GM18499 (cell line): ENCODE results near the gene PRKAR1B.
"Not testable (repeated sequence)": the region's sequence is repeated elsewhere in the genome, so short reads cannot be mapped to it uniquely, and the experiment has no call there.

ENCODE experiments used
- ATAC-seq: cut with Tn5 transposase; IDR thresholded peaks from one replicate; pipeline ENCODE4 v1.9.1; 2021; ENCODE audit warnings: moderate number of reproducible peaks; ENCODE audit not compliant: insufficient read depth, unreplicated experiment

The PRKAR1B gene

DNA sequence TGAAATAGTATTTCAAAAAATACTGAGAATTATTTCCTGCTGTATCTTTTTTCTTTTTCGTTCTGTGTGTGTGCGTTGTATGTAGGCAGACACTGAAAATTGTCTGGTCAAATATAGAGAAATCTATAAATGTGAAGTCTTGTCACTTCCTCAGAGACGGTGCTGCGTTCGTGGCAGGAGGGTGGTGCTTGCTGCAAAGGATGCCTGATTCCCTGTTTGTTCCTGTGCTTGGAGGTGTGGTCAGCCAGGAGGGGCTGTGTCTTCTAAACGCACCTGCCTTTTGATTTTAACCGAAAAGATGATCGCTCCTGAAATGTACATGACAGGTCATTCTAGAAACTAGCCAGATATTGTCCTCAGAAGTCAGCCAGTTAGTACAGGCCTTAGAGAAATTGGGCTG lies 32.5 kb upstream of the PRKAR1B start:
- ATAC-seq, result no peak

DNA sequence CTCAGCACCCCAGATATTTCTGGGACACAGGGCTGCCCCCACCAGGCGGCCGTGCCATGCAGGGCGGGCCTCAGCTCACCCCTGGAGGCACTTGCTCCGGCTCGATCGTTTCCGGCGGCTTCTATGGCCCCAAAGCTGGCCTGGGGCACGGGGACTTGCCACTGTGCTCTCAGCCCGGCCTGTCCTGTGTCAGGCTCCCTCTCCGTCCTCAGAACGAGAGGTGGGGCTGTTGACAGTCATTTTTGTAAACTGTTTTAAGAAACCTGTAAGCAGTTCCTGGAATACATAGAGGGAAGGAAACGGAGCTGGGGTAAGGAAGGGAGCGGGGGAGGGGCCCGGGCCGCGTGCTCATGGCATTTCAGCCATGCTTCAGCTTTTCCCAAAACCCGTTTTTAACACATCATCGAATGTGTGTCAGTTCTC lies 30.7 kb upstream of the PRKAR1B start:
- ATAC-seq, result no peak

DNA sequence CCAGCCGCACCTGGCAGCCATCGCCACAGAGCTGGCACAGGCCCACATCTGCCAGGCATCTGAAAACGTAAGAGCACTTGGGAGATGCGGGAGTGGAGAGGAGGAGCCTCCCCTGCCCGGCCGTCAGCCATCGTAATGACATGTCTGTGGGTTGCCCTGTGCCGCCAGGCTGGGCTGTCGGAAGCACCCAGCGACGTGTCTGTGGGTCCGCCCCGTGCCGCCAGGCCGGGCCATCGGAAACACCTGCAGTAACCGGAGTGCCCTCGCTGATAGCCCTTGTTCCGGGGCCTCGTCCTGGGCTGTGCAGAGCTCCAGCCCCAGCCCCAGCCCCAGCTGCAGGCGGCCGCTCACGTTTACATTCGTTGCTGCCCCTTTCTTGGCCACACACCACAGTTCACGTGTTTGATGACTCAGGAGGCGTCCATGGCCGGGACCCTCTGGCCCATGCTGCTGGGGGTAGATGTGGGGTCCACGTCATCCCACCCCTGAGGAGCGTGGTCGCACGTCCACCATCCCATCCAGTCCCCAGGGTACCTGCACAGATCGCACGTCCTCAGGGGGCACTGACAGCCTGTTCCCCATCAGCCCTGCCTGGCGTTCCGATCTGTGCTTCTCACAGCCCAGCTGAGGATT lies 30.0 kb upstream of the PRKAR1B start:
- ATAC-seq, result no peak

DNA sequence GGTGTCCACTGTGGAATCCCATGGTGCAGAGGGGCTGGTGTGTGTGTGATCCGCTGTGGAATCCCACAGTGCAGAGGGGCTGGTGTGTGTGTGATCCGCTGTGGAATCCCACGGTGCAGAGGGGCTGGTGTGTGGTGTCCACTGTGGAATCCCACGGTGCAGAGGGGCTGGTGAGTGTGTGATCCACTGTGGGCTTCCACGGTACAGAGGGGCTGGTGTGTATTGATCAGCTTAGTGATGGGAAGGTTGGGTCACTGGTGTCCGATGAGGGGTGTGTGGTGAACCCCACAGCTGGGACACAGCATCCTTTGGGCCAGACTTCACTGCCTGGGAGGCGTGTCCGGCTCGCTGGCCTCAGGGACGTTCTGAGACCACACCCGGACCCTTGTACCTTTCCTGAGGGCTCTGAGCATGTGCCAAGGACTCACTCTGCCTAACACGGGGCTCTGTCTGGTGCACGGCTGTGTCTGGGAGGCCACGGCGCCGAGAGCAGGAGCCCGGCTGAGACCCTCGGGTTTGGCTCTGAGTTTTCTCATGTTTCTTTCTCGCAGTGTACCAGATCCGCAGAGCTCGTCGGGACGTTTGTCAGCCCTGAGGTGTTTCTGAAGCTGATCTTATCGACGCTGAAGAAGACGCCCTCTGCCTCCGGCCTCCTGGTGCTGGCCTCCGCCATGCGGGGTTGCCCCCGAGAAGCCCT lies 29.3 kb upstream of the PRKAR1B start:
- no peak for ATAC-seq

DNA sequence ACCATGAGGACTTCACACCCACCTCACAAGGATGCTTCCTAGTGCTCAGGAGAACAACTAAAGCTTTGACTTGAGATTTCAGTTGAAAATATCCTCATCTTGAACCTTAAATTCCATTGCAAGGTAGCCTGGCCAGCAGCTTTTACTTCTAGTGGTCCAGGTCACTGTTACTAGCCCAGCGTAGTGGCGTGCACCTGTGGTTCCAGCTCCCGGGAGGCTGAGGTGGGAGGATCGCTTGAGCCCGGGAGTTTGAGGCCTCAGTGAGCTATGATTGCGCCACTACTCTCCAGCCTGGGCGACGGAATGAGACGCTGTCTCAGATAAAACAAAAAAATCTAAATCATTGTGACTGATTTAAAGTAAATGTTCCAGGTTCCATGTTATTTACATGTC lies 28.3 kb upstream of the PRKAR1B start:
- no peak for ATAC-seq

DNA sequence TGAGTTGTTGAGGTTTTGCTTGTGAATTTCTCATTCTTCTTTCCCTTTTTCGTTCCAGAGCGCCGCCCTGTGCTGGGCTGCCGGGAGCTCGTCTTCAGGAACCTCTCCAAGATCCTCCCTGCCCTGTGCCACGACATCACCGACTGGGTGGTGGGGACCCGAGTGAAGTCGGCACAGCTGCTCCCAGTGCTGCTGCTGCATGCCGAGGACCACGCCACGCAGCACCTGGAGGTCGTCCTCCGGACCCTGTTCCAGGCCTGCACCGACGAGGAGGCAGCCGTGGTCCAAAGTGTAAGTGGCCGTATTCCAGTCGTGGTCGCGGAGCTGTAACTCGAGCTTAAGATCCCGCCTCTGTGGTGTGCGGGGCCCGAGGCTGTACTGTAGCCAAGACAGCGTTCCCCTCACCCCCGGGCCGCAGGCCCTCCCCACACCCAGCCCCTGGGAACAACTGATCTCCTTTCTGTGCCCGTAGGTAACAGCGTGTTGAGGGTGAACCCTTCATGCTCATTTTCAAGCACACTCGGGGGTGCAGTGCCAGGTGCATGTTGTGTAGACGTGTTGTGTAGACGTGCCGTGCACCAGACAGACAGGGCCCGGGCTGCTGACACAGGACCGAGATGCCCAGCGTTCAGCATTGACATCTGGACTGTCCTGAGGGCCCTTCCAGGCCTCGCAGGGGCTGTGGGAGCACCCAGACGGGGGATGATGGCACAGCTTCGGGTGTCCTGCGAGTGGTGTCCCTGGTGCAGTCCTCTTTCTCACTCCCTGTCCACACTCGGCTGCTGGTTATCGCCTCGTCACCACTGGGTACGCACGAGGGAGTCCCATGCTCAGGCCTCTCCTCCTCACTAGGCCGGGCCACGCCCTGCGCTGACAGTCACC lies 27.7 kb upstream of the PRKAR1B start:
- ATAC-seq, result no peak

DNA sequence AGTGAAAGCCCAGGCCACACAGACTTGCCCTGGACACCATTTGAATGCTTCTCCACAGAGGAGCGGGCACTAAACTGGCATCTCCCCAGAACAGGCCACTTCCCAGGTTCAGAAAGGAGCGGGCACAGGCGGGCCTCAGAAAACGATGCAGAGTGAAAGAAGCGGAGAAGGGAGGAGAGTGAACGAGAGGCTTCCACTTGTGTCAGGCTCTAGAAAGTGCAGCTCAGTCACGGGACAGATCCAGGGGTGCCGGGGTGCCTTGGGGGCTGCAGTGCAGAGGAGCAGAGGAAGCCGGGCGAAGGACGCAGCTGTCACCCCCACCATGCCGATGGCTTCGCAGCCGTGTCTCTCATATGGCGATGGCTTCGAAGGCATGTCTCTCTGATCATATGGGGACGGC lies 26.1 kb upstream of the PRKAR1B start:
- ATAC-seq, result no peak

DNA sequence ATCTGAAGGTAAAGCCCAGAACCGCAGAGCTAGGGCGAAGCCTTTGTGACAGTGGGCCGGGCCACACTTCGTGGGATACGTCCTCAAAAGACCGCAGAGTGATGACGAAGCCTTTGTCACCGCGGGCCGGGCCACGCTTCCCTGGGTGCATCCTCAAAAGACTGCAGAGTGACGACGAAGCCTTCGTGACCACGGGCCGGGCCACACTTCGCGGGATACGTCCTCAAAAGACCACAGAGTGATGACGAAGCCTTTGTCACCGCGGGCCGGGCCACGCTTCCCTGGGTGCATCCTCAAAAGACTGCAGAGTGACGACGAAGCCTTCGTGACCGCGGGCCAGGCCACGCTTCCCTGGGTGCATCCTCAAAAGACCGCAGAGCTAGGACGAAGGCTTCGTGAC lies 25.2 kb upstream of the PRKAR1B start:
- not testable (repeated sequence) for ATAC-seq

DNA sequence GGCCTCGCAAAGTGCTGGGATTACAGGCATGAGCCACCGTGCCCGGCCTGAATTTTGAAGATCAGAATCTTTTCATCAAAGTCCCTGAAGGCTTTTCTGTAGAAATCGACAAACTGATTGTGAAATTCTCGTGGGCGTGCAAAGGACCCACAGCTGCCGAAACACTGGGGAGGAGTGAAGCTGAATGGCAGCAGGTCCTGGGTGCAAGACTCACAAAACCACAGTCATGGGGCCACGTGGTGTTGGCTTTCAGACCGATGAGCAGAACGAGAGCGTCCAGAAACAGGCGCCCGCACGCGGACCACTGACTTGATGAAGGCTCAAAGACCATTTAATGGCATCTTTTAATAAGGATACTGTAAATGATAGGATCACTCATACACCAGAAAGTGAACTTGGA lies 24.7 kb upstream of the PRKAR1B start:
- ATAC-seq, result no peak

DNA sequence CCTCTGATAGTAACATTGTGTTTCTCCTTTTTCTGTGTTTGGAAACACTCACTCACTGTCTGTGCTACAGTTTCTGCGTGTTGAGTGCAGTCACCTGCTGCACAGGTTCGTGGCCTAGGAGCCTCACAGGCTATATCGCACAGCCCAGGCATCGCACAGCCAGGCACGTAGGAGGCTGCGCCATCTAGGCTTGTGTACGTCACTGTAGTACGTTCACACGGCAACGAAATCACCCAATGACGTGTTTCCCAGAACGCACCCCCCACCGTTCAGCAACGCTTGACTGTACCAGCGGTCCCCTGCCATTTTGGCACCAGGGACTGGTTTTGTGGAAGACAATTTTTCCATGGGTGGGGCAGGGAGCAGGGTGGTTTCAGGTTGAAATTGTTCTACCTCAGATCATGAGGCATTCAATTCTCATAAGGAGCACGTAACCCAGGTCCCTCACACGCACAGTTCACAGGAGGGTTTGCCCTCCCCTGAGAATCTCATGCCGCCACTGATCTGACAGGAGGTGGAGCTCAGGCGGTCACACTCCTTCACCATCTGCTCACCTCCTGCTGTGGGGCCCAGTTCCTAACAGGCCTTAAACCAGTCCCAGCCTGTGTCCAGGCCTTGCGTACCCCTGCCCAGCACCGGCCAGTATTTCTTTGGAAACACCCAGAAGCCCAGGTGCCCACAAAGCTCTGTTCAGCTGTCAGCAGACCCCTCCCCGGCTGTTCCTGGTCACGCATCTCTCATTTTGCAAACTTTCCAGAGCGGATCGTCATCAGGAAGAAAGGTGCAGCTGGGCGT lies 23.2 kb upstream of the PRKAR1B start:
- no peak for ATAC-seq

DNA sequence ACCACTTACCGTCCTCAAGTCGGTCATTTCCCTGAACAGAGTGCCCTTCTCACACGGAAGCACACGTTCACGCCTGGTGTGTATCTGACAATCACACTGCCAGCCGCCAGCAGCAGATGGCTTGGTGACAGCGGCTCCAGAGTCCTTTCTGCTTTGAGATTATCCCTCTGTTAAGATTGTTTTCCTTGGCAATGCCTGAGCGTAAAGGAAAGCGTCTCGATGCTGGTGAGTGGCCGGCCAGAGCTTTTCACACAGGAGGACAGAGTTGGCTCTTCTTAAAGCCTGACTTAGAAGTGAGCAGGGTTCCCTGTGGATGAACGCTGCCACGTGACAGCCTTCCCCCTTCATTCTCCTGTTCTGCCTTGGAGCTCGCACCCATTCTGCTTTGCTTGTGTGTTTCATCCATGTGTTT lies 22.1 kb upstream of the PRKAR1B start:
- ATAC-seq, result no peak

DNA sequence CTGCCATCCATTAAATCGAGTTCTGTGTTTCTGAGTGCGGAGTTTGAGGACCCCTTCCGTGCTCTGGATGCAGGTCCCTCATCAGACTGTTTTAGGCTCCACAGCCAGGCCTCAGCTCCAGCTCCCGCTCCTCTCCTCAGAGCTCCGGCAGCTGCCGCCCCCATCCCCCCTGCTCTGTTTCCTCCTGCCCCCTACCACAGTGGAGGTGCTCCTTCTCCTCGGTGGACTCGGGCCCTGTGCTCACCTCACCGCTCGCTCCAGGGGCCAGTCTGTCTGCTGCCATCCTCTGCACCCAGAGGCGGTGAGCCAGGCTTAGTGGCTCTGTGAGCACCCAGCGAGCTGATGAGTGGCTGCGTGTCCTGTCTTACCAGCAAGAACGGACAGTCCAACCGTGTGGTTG lies 21.4 kb upstream of the PRKAR1B start:
- ATAC-seq, result no peak

DNA sequence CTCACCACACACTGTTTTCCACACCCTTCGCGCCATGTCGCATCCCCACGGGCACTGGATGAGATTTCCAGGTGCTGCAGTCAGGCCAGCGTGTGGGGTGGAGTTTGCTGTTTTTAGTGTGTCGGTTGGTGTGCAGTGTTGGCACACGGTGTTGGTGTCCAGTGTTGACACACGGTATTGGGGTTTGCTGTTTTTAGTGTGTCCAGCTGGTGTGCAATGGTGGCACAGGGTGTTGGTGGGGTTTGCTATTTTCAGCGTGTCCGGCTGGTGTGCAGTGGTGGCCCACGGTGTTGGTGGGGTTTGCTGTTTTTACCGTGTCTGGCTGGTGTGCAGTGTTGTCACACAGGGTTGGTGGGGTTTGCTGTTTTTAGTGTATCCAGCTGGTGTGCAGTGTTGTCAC lies 20.1 kb upstream of the PRKAR1B start:
- ATAC-seq, result no peak

DNA sequence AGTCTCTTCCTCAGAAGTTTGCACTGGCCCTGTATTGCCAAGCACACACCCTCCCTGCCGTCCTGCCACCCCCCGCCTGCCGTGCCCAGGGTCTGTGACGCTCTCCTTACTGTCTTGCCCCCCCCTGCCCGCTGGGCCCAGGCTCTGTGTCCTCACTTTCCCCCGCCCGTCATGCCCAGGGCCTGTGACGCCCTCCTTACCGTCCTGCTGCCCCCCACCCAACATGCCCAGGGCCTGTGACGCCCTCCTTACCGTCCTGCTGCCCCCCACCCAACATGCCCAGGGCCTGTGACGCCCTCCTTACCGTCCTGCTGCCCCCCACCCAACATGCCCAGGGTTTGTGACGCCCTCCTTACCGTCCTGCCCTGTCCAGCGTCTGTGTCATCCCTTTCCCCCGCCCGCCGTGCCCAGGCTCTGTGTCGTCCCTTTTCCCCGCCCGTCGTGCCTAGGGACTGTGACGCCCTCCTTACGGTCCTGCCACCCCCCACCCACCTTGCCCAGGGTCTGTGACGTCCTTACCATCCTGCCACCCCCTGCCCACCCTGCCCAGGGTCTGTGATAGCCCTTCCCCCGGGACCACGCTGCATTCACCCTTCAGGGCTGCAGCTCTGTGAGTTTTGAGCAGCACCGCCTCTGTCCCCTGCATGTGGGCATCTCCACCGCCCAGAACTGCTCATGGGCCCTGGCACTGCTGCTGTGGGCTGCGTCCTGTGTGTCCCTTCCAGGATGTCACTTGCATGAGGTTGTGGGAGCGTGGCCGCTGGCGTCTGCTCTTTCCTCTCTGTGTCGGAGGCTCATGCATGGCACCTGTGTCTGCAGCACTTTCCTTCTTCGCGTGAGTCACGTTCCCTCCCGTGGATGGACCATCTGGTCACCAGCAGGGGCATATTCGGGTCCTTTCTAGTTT lies 19.3 kb upstream of the PRKAR1B start:
- no peak for ATAC-seq

DNA sequence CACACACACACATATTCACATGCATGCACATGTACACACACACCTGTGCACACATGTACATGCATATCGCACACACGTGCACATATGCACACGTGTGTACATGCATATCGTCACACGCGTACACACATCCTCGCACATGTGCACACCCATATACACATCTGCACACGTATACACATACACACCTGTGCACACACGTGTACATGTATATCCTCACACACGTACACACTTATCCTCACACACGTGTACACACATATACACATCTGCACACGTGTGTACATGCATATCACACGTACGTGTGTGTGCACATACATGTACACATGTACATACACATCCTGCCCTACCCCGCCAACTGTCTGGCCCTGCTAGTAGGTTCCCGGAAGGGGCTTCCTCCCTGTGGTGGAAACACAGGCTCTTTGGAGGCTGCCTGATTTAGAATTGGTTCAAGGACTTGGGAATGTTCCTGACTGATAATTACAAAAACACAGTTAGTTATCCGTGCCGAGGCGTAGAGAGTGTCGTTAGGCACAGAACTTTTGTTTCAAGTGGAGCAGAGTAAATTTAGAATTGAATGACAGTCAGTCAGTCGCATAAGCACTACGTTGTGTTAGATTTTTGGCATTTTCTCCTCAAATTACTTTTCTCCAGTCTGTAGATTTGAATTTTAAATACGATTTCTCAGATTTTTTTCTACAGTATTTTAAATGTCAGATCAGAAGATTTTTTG lies 18.5 kb upstream of the PRKAR1B start:
- no peak for ATAC-seq

DNA sequence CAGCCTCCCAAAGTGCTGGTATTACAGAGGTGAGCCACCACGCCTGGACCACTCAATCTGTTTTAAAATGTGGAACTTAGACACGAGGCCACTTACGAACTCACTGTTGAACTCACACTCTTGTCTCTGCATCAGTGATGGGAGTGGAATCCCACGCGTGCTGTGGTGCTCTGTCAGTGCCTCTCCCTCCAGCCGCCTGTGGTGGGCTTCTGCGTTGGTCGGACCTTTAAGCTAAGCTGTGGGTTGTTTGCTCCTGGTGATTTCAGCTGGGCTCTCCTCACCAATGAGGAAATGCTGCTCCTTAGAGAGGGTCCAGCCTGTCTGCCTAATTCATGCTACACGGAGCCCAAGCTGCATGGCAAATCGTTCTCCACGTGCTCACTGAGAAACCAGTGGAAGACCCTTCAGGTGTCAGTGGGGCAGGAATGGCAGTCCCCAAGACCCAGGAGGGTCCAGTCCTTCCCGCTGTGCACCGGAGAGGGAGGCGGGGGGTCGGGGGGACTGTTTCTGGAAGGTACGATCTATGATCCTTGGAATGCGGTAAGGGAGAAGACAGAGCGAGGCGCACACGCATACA lies 17.9 kb upstream of the PRKAR1B start:
- no peak for ATAC-seq

DNA sequence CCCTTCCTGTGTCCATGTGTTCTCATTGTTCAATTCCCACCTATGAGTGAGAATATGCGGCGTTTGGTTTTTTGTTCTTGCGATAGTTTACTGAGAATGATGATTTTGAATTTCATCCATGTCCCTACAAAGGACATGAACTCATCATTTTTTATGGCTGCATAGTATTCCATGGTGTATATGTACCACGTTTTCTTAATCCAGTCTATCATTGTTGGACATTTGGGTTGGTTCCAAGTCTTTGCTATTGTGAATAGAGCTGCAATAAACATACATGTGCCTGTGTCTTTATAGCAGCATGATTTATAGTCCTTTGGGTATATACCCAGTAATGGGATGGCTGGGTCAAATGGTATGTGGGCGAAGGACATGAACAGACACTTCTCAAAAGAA lies 17.0 kb upstream of the PRKAR1B start:
- not testable (repeated sequence) for ATAC-seq

DNA sequence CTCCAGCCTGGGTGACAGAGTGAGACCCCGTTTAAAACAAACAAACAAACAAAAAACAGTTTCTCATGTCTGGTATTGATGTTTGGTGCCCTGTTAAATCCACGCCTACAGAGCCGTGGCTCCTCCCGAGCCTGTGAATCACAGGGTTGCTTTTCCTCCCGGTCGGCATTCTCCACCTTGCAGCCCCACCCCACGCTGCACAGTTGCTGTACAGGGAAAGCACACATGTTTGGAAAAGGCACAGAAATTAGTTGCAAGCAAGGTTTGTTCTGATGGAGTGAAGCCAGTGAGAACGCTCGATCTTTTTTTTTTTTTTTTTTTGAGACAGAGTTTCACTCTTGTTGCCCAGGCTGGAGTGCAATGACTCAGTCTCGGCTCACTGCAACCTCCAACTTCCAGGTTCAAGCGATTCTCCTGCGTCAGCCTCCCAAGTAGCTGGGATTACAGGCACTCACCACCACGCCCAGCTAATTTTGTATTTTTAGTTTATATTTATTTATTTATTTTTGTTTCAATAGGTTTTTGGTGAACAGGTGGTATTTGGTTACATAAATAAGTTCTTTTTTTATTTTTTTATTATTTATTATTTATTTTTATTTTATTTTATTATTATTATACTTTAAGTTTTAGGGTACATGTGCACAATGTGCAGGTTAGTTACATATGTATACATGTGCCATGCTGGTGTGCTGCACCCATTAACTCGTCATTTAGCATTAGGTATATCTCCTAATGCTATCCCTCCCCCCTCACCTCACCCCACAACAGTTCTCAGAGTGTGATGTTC lies 16.5 kb upstream of the PRKAR1B start:
- ATAC-seq, result not testable (repeated sequence)
